ENCODE results near the gene NXNL1. TPM values are rescaled to one million over a fixed set of nuclear protein-coding genes. Genes with fewer than 3 reads are reported as not detected.

NXNL1 gene
- total and polyA plus RNA-seq, 2 of the 13 experiments (the other 11 are each of a cell fraction or from before 2014, with no cell fraction given) = not detected

- no peaks in the 10 kb centered on the region for H3K9me3 ChIP-seq (ENCODE audit: low read length)
- no peaks in the 10 kb centered on the region for H3K79me2 ChIP-seq (ENCODE audit: insufficient read depth, low read length)
- FAIRE-seq = no peak
- H3K36me3 ChIP-seq (replicated peaks in 1 of 2; ENCODE audit: control insufficient read depth in 1 of 2, insufficient read depth in 2 of 2, low read length in 2 of 2) = no peaks in the 10 kb centered on the region; a peak in 1 of 5 replicates
- peaks cover 17% of the 10 kb centered on the region for H3K4me1 ChIP-seq (ENCODE audit: insufficient read depth, low read length)
- no peaks in the 10 kb centered on the region for H3K27me3 ChIP-seq (ENCODE audit: control insufficient read depth in 1 of 2, insufficient read depth in 2 of 2, low read length in 2 of 2)
- H3K9ac ChIP-seq (ENCODE audit: insufficient read depth, low read depth, low read length) = no peak overlapping the region
- DNase-seq (ENCODE audit: low spot score) = no peak
- ChIA-PET CTCF (ENCODE audit: low intra/inter-chr PET ratio, low total read pairs) (no interaction called here), POLR2A (no interaction called here)
- BruUV-seq (replicated peaks) = no TSS peak
- no peak overlapping the region for H3K27ac ChIP-seq (ENCODE audit: extremely low read length, insufficient read depth, low read length)
- intact Hi-C loops (cut with micrococcal nuclease; ENCODE audit: unreplicated experiment) = no loop called here
- no peaks in the 10 kb centered on the region for H4K20me1 ChIP-seq (ENCODE audit: insufficient read depth, low read length)
- in situ Hi-C loops (cut with HindIII; ENCODE audit: extremely low pct_ligation_motif_present, low pct_unique_long_range_greater_than_20kb) = no loop called here
- H3K4me3 ChIP-seq (replicated peaks in 1 of 3; ENCODE audit: insufficient read depth in 1 of 3, low read depth in 2 of 3, low read length in 3 of 3) = no peak overlapping the region
- 100% methylated on average over 4 of the region's 4 CpGs for WGBS (ENCODE audit: low lambda C conversion rate)
- H3K4me2 ChIP-seq (ENCODE audit: low read depth, low read length) = no peak overlapping the region
- no peak overlapping the region for H2AFZ ChIP-seq (ENCODE audit: low read length)
- TF ChIP-seq ELF4 (CRISPR knock-in tag; IDR thresholded peaks at IDR 0.05; ENCODE audit: borderline replicate concordance) = no peak
- TF ChIP-seq ZMYM3 (CRISPR knock-in tag; IDR thresholded peaks at IDR 0.05) = 0 out of 2 replicates have a peak, but pooled peaks have one; percentile 21
- no peak for ATAC-seq
These were observed 38.8 kb downstream of the NXNL1 start for GRCh38 chr19:17421942-17422341.

- POLR2A ChIA-PET = interaction anchor here (0.9 to 2.0 kb wide), 3 partner anchors 14 to 111 kb away, joined by 3 to 76 read pairs (median 5); partner anchors contain the start of genes BST2 and DDA1
- no peak for TF ChIP-seq ZNF468 (CRISPR knock-in tag; IDR thresholded peaks at IDR 0.05)
- no peak for TF ChIP-seq MLXIP (CRISPR knock-in tag; IDR thresholded peaks at IDR 0.05; ENCODE audit: borderline replicate concordance)
- TF ChIP-seq ZNF136 (CRISPR knock-in tag; IDR thresholded peaks at IDR 0.05; ENCODE audit: low read depth) = no peak
- TF ChIP-seq NFKB2 (CRISPR knock-in tag; IDR thresholded peaks at IDR 0.05; ENCODE audit: borderline replicate concordance) = no peak
- no peak for TF ChIP-seq ZKSCAN8 (CRISPR knock-in tag; IDR thresholded peaks at IDR 0.05; ENCODE audit: borderline replicate concordance)
- no peak for TF ChIP-seq SKI (IDR thresholded peaks at IDR 0.05; ENCODE audit: partially characterized antibody)
- no peak for TF ChIP-seq CBFB (CRISPR knock-in tag; IDR thresholded peaks at IDR 0.05)
- 0 out of 2 replicates have a peak, but pooled peaks have one; percentile 43 for TF ChIP-seq ZNF430 (CRISPR knock-in tag; IDR thresholded peaks at IDR 0.05)
- TF ChIP-seq NR2F6 (IDR thresholded peaks at IDR 0.05) = no peak
- no peak for TF ChIP-seq NR2F6 (CRISPR knock-in tag; IDR thresholded peaks at IDR 0.05)
- TF ChIP-seq PLRG1 (conservative IDR thresholded peaks at IDR 0.05) = no peak
- no peak for TF ChIP-seq RARG (CRISPR knock-in tag; IDR thresholded peaks at IDR 0.05; ENCODE audit: low read depth)
- TF ChIP-seq HES4 (CRISPR knock-in tag; IDR thresholded peaks at IDR 0.05; ENCODE audit: borderline replicate concordance) = no peak
- TF ChIP-seq GATAD2A (CRISPR knock-in tag; IDR thresholded peaks at IDR 0.05) = no peak
- TF ChIP-seq ZFX (CRISPR knock-in tag; IDR thresholded peaks at IDR 0.05; ENCODE audit: low read depth) = no peak; the same call in 1 of the 2 replicates
- TF ChIP-seq ZNF138 (CRISPR knock-in tag; IDR thresholded peaks at IDR 0.05; ENCODE audit: low read depth) = 0 out of 2 replicates have a peak, but pooled peaks have one; percentile 30
- no peak for TF ChIP-seq ZNF709 (CRISPR knock-in tag; IDR thresholded peaks at IDR 0.05)
These were observed 40.2 kb downstream of the NXNL1 start for GRCh38 chr19:17420475-17420924.

More at GRCh38 chr19:17420475-17420924, 40.2 kb downstream of the NXNL1 start:
- peaks cover 0 to 2% of the 10 kb centered on the region in 2 experiments; a peak in 2 of 5 replicates for H3K36me3 ChIP-seq (replicated peaks in 1 of 2; ENCODE audit: control insufficient read depth in 1 of 2, insufficient read depth in 2 of 2, low read length in 2 of 2)
- peak overlapping the region; percentile 65 to 96 (median 82) for H3K4me3 ChIP-seq (replicated peaks in 1 of 3; ENCODE audit: insufficient read depth in 1 of 3, low read depth in 2 of 3, low read length in 3 of 3)
- peaks cover 17% of the 10 kb centered on the region for H3K4me1 ChIP-seq (ENCODE audit: insufficient read depth, low read length)
- peak; percentile 45 for ATAC-seq
- peak overlapping the region; percentile 70 for H3K4me2 ChIP-seq (ENCODE audit: low read depth, low read length)
- 29% methylated on average over 5 of the region's 25 CpGs for WGBS (ENCODE audit: low lambda C conversion rate)
- H3K27ac ChIP-seq (ENCODE audit: extremely low read length, insufficient read depth, low read length) = peak overlapping the region; percentile 29
- in situ Hi-C loops (cut with HindIII; ENCODE audit: extremely low pct_ligation_motif_present, low pct_unique_long_range_greater_than_20kb) = no loop called here
- H2AFZ ChIP-seq (ENCODE audit: low read length) = no peak overlapping the region
- no peak for DNase-seq (ENCODE audit: low spot score)
- CTCF ChIA-PET (ENCODE audit: low intra/inter-chr PET ratio, low total read pairs) = no interaction called here
- peak overlapping the region; percentile 74 for H3K9ac ChIP-seq (ENCODE audit: insufficient read depth, low read depth, low read length)
- no peaks in the 10 kb centered on the region for H3K9me3 ChIP-seq (ENCODE audit: low read length)
- BruUV-seq (replicated peaks) = no TSS peak
- no peaks in the 10 kb centered on the region for H3K27me3 ChIP-seq (ENCODE audit: control insufficient read depth in 1 of 2, insufficient read depth in 2 of 2, low read length in 2 of 2)
- intact Hi-C loops (cut with micrococcal nuclease; ENCODE audit: unreplicated experiment) = no loop called here
- H3K79me2 ChIP-seq (ENCODE audit: insufficient read depth, low read length) = no peaks in the 10 kb centered on the region
- H4K20me1 ChIP-seq (ENCODE audit: insufficient read depth, low read length) = no peaks in the 10 kb centered on the region
- FAIRE-seq = no peak

Measured in HepG2 (cell line).